HPDE6-E6E7 (cell line): ENCODE measurements around the gene EMID1.
"Not testable (repeated sequence)": the region's sequence is repeated elsewhere in the genome, so short reads cannot be mapped to it uniquely, and the experiment has no call there.

Experiments used
- DNase-seq: peaks from one replicate; pipeline ENCODE4 v3.0.0; 2011; ENCODE audit warnings: missing footprints; ENCODE audit errors: extremely low spot score

The EMID1 gene

DNA sequence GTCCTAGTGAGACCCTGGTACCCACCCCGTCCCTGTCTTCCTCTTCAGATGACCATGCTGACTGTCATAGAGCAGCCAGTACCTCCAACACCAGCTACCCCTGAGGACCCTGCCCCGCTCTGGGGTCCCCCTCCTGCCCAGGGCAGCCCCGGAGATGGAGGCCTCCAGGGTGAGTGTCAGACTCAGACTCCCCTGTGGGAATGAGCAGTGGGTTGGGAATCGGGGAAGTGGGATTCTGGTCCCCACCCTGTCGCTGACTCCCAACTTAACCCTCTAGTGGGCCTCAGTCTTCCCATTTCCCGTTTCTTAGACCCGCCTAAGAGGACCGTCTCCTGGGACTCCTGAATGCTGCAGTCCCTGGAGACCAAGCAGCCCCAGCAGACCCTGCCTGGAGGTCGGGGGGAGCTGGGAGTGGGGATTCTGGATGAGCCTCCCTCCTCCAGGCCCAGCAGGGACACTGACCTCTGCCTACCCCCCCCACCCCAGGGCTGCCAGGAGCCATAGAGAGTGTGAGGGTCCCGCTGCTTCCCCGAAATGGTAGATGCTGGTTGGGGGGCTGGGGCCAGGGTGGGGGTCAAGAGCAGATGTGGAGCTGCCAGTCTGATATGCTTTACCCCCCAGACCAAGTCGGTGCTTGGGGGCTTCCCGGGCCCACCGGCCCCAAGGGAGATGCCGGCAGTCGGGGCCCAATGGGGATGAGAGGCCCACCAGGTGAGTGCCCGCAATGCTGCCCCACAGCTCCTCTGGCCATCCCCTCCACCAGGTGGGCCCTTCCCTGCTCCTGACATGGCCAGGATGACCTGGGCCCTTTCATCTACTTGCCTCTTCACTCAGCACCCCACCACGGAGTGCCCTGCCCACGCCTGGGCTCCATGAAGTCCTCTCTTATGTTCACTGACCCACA is 25.5 kb downstream of the EMID1 start:
- DNase-seq, result no peak

DNA sequence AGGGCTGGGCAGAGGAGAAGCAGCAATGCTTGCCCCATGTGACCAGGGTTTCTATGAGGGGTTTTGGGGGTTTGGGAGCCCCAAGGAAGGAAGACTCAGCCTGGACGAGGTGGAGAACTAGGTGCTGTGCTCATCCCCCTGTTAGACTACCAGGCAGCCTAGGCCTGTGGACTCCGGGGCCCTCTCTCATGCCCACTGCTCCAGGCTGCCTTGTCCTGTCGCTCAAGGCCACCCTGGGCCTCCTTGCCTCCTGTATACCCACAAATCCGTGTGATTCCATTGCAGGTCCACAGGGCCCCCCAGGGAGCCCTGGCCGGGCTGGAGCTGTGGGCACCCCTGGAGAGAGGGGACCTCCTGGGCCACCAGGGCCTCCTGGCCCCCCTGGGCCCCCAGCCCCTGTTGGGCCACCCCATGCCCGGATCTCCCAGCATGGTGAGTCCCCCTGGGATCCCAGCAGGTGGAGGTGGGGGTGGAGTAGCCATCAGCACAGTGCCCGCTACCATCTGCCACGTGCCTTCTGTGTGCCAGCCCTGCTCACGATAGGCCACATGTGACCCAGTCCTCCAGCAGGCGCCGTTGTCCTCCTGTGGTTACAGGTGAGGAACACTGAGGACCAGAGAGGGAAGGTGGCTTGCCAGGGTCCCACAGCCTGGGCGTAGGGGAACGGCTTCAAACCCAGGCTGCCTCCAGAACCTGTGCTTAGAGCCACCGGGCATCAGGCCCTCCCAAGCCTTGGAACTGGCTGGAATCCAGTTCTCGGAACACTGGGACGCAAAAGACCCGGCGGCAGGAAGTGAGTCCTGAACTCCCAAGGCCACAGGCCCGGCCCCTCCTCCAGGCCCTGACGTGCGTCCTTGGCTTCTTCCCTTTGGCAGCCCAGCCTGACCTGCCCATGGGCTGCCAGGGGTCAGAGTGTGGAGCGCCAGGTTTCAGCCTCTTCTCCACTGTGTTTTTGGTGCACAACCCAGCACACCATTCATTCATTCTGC is 26.6 kb downstream of the EMID1 start:
- DNase-seq, result no peak

DNA sequence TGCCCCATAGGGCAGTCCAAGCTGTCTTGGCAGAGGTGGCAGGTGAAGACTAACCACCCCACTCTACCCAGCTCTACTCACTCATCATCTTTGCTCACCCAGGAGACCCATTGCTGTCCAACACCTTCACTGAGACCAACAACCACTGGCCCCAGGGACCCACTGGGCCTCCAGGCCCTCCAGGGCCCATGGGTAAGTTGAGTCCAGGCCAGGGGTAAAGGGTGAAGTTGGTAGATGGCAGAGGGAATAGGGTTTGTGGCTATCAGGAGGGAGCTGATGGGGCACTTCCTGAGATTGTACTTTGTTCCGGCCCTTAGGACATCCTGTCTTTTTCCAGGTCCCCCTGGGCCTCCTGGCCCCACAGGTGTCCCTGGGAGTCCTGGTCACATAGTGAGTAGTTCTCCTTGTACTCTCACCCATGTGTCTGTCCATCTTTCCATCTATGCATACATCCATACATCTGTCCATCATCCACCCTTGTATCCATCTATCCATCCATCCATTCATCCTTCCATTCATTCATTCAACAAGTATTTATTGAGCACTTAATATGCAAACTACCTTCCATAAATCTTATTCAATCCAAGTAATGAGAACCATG is 27.7 kb downstream of the EMID1 start:
- no peak for DNase-seq

DNA sequence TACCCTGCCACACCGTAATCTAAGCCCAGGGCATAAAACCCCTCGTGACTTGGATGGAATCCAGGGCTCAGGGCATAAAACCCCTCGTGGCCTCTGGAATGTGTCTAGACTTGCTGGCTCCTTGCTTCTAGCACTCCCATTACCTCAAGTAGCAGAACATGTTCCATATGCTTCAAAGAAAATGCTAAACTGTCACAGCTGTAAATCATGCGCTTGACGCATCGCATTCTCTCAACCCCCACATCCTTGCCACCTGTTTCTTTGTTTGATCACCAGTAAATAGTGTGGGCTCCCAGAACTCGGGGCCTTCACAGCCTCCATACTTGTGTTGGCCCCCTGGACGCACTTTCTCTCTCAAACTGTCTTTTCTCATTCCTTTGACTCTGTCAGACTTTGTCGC is 34.8 kb downstream of the EMID1 start:
- not testable (repeated sequence) for DNase-seq

DNA sequence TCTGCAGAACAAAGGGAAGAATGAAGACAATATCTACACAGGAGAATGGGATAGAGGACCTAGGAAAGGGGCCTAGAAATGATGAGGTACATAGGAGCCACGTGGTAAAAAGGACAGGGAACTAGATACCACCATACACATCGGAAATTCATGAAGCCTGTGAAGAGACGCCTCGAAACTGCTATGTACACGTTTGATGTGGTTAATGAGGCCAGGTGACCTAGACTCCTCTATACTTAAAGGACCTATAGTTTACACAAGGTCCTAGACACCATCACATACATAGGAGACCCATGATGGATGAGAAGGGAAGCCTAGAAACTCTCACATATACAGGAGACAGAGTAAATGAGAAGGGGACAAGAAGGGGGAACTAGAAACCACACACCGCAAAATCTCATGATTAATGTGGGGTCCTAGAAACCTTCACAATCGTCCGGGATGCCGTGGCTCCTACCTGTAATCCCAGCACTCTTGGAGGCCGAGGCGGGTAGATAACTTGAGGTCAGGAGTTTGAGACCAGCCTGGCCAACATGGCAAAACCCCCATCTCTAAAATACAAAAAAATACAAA is 38.3 kb downstream of the EMID1 start:
- no peak for DNase-seq

DNA sequence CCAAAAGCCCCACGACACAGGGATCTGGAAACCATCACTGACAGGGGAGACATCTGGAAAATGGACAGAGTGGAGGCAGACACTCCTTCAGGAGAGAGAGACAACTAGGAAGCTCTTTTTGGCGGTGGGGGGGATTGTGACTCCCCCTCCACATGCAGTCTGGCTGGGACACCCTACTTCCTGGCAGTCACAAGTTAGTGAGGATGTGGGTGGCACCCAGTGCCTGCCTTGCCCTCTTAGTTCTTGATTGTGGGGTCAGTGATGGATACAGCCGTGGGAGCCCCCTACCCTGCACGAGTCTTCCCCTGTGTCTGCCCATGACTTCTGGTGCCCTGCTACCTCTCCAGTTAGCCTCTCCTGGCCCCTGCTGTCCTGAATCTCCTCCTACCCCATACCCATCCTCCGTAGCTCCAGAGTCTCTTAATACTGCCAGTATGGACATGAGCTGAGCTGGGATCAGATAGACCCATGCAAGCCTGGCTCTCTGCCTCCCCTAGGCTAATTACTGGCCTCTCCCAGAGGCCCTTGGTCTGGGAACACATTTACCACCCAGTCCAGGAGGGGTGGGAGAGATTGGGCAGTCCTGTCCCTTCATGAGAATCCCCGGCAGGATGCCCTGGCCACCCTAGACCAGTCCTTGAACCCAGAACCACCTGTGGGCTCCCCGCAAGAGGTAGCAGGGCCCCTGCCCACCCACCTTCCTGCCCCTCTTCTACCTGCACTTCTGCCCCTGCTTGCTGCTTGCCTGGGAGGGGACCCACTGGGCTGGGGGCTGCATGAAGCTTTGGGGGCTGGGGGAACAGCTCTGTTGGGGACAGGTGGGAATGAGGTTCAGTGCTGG is 39.3 kb downstream of the EMID1 start:
- no peak for DNase-seq

DNA sequence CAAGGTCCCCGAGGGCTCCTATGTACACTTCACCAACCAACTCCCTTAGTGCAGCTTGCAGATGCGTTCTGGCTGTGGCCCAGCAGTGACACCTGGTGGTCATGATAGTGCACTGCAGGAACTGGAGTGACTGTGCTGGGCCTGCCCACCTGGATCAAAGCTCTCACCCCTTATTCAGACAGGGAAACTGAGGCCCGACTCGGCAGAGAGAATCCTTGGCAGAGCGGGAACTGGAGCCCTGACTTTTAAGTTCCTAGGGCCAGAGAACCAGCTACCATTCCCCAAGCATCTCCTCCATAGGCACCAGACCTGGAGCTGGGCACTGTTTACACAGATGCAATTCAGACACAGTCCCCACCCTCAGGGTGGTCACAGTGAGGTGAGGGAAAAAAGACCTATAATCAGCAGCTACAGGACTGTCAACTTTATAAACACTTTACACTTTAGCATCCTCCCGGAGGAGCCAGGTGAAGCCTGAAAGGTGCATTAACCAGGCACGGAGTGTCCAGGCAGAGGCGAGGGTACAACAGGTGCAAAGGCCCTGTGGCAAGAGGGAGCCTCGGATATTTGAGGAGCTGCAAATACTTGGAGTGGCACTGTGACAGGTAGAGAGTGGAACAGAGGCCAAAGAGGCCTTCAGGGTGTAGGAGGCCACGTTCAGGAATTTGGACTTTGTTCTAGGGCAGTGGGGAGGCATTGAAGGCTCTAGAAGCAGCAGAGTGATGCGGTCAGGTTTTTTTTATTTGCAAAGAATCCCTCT is 40.1 kb downstream of the EMID1 start:
- DNase-seq, result peak; percentile 64

DNA sequence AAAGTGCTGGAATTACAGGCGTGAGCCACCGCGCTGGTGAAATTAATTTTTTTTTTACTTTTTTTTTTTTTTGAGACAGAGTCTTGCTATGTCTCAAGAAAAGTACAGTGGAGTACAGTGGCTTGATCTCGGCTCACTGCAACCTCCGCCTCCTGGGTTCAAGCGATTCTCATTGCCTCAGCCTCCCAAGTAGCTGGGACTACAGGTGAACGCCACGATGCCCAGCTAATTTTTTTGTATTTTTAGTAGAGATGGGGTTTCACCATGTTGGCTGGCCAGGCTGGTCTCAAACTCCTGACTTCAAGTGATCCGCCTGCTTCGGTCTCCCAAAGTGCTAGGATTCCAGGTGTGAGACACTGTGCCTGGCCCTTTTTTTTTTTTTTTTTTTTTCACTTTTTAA is 42.2 kb downstream of the EMID1 start:
- DNase-seq, result not testable (repeated sequence)

DNA sequence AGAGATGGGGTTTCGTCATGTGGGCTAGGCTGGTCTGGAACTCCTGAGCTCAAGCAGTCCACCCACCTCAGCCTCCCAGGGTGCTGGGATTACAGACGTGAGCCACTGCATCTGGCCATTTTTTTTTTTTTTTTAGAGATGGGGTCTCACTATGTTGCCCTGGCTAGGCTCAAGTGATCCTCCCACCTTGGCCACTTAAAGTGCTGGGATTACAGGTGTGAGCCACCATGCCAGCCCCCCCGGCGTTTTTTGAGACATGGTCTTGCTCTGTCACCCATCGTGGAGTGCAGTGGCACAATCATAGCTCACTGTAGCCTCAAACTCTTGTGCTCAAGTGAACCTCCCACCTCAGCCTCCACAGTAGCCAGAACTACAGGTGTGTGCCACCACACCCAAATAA is 45.6 kb downstream of the EMID1 start:
- DNase-seq, result no peak

DNA sequence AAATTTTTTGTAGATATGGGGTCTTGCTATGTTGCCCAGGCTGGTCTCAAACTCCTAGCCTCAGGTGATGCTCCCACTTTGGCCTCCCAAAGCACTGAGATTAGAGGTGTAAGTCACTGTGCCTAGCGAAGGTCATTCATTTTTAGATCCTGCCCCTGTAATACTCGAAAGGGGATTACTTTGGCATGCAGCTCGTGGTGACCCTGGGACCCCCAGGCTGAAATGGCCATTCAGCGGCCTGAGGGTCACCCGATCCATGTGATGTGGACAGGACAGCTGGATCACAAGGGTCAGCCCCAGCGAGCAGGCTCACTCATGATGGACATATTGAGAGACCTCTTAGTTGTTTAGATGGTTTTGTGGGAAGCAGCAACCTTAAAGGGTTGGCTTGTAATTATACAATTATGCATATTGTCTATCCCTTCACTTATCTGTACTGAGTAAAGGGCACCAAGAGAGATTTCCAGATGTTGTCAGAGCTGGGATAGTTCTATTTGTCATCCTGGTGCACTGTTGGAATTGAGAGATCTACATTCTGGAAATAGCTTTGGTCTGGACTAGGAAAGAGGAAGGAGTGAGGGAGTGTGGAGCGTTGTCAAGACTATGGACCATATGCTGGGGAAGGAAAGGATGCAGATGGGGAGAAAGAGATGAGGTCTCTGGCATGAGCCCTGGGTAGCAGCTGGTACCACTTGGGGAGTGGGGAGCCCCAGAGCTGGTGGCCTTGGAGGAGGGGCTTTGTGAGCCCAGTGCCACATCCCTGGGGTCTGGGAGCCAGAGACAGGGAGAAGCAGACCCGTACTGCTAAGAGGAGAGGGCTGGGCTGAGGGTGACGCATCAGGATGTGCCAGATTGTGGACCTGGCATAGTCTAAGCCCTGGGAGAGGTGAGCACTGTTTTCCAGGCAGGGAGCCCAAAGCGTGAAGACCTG is 46.5 kb downstream of the EMID1 start:
- DNase-seq, result no peak

DNA sequence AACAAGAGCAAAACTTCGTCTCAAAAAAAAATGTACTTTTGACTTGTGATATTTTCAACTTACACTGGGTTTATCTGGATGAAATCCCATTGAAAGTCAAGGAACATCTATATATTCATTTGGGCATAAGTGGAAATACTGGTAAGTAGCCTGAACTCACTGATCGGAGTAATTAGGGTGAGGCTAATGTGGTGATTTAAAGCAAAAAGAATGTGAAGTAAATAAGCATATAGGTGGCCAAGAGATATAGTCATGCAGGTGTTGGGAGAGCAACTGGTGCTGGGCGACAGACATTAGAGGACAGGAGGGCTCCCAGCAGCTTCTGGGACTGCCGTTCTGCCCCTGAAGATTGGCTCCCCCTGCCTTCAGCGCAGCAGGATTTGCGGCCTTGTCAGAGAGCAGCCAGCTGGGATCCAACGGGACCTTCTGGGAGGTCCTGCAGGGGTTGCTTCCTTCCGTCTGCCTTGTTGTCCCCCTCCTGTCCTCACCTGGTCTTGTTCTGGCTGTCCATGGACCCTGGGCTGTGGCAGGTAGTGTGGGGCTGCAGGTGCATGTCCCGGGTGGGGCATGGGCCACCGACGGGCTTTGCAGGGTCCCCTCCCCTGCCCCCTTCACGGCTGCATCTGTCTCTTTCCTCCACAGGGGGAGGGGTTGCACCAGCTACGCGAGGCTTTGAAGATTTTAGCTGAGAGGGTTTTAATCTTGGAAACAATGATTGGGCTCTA is 48.0 kb downstream of the EMID1 start:
- no peak for DNase-seq

DNA sequence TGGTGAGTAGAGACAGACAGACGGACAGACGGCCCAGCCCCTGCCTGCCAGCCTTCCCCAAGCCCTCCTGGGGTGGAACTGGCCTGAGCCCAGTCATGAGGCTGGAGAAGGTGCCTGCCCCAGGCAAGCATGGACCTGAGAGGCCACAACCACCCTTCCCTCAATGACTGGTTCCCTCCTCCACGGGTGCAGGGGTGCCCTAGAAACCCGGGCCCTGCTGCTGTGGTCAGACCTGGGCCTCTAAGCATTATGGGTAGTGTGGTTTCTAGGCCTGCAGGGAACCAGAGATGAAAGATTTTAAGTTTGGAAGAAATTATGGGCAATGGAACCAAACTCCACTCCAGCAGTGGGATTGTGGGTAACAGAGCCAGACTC is 48.6 kb downstream of the EMID1 start:
- no peak for DNase-seq

DNA sequence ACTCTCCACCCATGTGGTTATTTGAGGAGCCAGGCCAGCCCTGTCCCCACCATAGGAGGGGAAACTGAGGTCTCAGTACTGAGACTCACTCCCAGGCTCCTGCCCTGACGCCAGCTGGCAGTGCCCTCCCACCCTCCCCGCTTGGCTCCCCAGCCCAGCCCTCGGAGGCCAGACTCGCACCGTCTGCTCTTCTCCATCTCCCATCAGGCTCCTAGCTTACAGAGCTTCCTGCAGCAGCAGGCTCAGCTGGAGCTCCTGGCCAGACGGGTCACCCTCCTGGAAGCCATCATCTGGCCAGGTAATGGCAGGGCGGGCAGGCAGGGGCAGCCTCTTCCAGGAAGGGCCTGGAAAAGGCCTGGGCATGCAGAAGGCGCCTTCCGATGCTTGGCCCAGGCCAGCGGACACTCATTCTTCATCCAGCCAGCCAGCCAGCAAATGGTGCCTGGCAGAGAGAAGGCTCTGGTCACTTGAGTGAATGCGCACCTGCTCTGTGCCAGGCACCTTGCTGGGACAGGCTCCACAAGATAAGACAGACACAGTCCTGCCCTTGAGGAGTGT is 49.4 kb downstream of the EMID1 start:
- DNase-seq, result no peak

DNA sequence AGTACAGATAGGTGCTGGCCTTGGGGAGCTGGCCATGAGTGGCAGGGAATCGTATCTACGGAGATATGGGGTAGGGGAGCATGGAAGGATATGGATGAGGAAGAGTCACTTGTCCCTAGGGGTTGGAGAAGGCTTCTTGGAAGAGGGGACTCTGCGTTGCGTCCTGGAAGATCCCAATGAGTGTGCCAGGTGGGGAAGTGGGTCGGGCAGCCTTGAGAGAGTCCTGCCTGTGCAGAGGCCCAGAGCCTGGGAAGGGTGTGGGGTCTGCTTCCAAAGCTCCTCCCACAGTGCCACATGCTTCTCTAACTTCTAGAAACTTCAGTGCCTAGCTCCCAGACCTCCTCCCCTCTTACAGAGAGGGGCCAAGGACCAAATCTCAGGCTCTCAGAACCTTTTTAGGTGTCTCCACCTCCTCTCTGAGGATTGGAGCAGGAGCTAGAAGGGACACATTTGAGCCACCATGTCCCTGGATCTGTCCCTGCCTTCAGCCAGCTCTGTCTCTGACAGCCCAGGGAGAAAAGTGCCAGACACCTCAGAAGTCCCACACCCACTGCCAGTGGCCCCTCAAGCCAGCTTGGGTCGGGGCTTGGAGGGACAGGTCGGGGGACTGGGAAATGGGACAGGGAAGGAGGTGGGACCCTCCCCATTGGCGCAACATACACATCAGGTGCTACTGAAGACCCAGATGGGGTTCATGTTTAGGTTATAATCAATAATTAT is 51.1 kb downstream of the EMID1 start:
- DNase-seq, result no peak

DNA sequence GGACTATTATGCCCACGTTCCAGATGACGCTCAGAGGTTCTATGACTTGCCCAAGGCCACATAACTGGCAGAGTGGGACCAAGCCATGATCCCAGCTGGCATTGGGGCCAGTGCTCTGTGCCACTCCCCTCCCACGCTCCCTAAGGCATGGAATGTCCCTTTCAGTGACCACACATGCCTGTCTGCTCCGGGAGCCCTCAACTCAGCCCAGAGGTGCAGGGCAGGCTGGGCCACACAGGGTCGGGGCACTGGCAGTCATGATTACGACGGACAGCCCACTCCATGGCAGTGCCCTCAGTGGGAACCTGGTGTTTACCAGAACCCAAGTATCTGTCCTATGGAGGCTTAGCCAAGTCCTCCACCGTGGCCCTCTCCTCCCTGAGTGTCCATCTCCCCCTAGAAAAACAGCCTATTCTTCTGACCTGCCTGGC is 52.1 kb downstream of the EMID1 start:
- no peak for DNase-seq

DNA sequence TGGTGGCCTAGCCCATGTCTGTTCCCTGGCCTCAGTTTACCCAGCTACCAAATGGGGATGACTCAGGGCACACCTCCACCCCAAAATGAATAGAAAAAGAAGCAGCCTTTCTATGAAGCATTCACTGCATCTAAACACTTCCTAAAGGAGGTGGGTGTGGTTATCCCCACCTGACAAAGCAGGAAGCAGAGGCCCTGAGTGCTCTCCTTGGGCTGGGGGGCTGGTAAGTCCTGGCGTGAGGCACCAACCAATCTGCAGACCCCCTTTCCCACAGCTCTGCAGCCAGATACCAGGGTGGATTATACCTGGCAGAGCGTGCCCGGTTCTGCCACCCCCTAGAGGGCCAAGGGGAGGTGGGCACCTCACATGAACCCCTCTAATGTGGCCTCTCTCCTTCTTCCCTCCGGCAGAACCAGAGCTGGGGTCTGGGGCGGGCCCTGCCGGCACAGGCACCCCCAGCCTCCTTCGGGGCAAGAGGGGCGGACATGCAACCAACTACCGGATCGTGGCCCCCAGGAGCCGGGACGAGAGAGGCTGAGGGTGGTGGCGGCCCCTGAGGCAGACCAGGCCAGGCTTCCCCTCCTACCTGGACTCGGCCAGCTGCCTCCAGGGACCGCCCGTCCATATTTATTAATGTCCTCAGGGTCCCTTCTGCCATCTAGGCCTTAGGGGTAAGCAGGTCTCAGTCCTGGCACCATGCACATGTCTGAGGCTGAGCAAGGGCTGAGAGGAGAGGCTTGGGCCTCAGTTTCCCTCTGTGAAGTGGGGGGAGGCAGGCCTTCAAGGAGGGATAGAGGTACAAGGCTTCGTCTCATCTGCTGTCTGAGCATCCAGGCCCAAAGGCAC is 52.9 kb downstream of the EMID1 start:
- DNase-seq, result no peak
